IMR-90 (cell line): ENCODE measurements around the gene BANF1. TPM values are rescaled to one million over a fixed set of nuclear protein-coding genes. Genes with fewer than 3 reads are reported as not detected.

ENCODE experiments used
- ATAC-seq: fragments of 200-7000 bp; cut with Tn5 transposase; 2 replicates; pipeline ENCODE4 v1.9.1; 2020; ENCODE audit warnings: low read depth, mild to moderate bottlenecking, moderate library complexity
- BruUV-seq: library from RNA; stranded (reverse); fragments of 400-500 nt; replicated peaks from 2 replicates; lab custom pipeline; 2021; lab: Mats Ljungman, UMichigan
- CTCF ChIA-PET: fragments of 300-600 bp; formaldehyde crosslinking; extraction: SDS; loops from one replicate; lab custom pipeline; 2021; ENCODE audit warnings: antibody characterized with exemption; lab: Yijun Ruan, JAX
- POLR2A ChIA-PET: fragments of 300-600 bp; sonication (Branson Sonifier 250); formaldehyde crosslinking; loops from one replicate; lab custom pipeline; 2022; ENCODE audit warnings: antibody characterized with exemption; ENCODE audit not compliant: unreplicated experiment; lab: Charles Lee
- DNase-seq: peaks from one replicate; pipeline ENCODE4 v3.0.0; 2013
- H2AFZ ChIP-seq: replicated peaks from 2 replicates; pipeline ENCODE3; 2013; ENCODE audit warnings: low read length, mild to moderate bottlenecking; ENCODE audit not compliant: poor library complexity
- H2AK5ac ChIP-seq: 2 replicates; pipeline ENCODE4 v1.6.1; 2013; ENCODE audit warnings: low read depth, low read length, inconsistent platforms
- H2AK9ac ChIP-seq: replicated peaks from 2 replicates; pipeline ENCODE3; 2013; ENCODE audit warnings: mild to moderate bottlenecking, low read depth, low read length, moderate library complexity; ENCODE audit not compliant: poor library complexity
- H2BK120ac ChIP-seq: 2 replicates; pipeline ENCODE4 v1.6.1; 2013; ENCODE audit warnings: low read depth, low read length, inconsistent platforms
- H2BK15ac ChIP-seq: 3 replicates; pipeline ENCODE4 v1.6.1; 2013; ENCODE audit warnings: low read depth, low read length, inconsistent platforms
- H2BK20ac ChIP-seq: 2 replicates; pipeline ENCODE4 v1.6.1; 2013; ENCODE audit warnings: low read depth, mild to moderate bottlenecking, inconsistent platforms, low read length, moderate library complexity
- H2BK5ac ChIP-seq: 2 replicates; pipeline ENCODE4 v1.6.1; 2013; ENCODE audit warnings: mild to moderate bottlenecking, low read depth, low read length, inconsistent platforms; ENCODE audit not compliant: poor library complexity, severe bottlenecking
- H3K14ac ChIP-seq: replicated peaks from 2 replicates; pipeline ENCODE4 v1.6.1; 2013; ENCODE audit warnings: low read depth, low read length, inconsistent platforms
- H3K18ac ChIP-seq: 2 replicates; pipeline ENCODE4 v1.6.1; 2013; ENCODE audit warnings: low read depth, low read length, control low read depth
- H3K23ac ChIP-seq: 2 replicates; pipeline ENCODE4 v1.6.1; 2013; ENCODE audit warnings: low read depth, low read length, inconsistent platforms
- H3K27ac ChIP-seq: 2 replicates; pipeline ENCODE4 v1.5.1; 2013; ENCODE audit warnings: mild to moderate bottlenecking, control low read depth, low read length; ENCODE audit not compliant: insufficient read depth
- H3K27me3 ChIP-seq: 2 replicates; pipeline ENCODE4 v1.6.1; 2013; ENCODE audit warnings: low read length; ENCODE audit not compliant: control insufficient read depth, insufficient read depth
- H3K36me3 ChIP-seq: 2 replicates; pipeline ENCODE4 v1.6.1; 2013; ENCODE audit warnings: low read length, mixed read lengths; ENCODE audit not compliant: control insufficient read depth, insufficient read depth
- H3K4ac ChIP-seq: 2 replicates; pipeline ENCODE4 v1.6.1; 2013; ENCODE audit warnings: low read depth, low read length, inconsistent platforms
- H3K4me1 ChIP-seq: 2 replicates; pipeline ENCODE4 v1.6.1; 2013; ENCODE audit warnings: low read length, mixed read lengths; ENCODE audit not compliant: control insufficient read depth, insufficient read depth
- H3K4me2 ChIP-seq: 2 replicates; pipeline ENCODE4 v1.6.1; 2013; ENCODE audit warnings: low read depth, mild to moderate bottlenecking, control low read depth, low read length, moderate library complexity
- H3K4me3 ChIP-seq: 2 replicates; pipeline ENCODE4 v1.5.1; 2013; ENCODE audit warnings: low read depth, mild to moderate bottlenecking, control low read depth, low read length, moderate library complexity; ENCODE audit not compliant: insufficient read depth
- H3K56ac ChIP-seq: 2 replicates; pipeline ENCODE4 v1.6.1; 2013; ENCODE audit warnings: low read length, inconsistent platforms; ENCODE audit not compliant: insufficient read depth; ENCODE audit errors: extremely low read depth
- H3K79me1 ChIP-seq, 2 experiments: 2 replicates each; pipeline ENCODE4 v1.6.1; 2013; ENCODE audit warnings: low read length in 2 of 2, inconsistent platforms in 1 of 2, low read depth in 1 of 2
- H3K9ac ChIP-seq: 2 replicates; pipeline ENCODE4 v1.6.1; 2013; ENCODE audit warnings: low read depth, low read length, control low read depth
- H3K9me1 ChIP-seq: 2 replicates; pipeline ENCODE4 v1.6.1; 2013; ENCODE audit warnings: low read length, inconsistent platforms; ENCODE audit not compliant: insufficient read depth
- H3K9me3 ChIP-seq: 2 replicates; pipeline ENCODE4 v1.6.1; 2013; ENCODE audit warnings: low read length; ENCODE audit not compliant: control insufficient read depth, insufficient read depth
- H4K20me1 ChIP-seq: 2 replicates; pipeline ENCODE4 v1.6.1; 2013; ENCODE audit warnings: low read length, inconsistent platforms; ENCODE audit not compliant: insufficient read depth
- H4K5ac ChIP-seq: 2 replicates; pipeline ENCODE4 v1.6.1; 2013; ENCODE audit warnings: mild to moderate bottlenecking, low read depth, low read length, control low read depth
- H4K8ac ChIP-seq, 2 experiments: 2 replicates each; pipeline ENCODE4 v1.6.1; 2013; ENCODE audit warnings: low read depth in 2 of 2, low read length in 2 of 2, control low read depth in 1 of 2, inconsistent platforms in 1 of 2
- H4K91ac ChIP-seq: 2 replicates; pipeline ENCODE4 v1.6.1; 2013; ENCODE audit warnings: low read depth, low read length, inconsistent platforms; ENCODE audit not compliant: insufficient read depth
- CEBPB ChIP-seq: IDR thresholded peaks from 2 replicates; pipeline ENCODE4 v1.6.1; 2012; ENCODE audit warnings: low read depth, low read length, improper control_type of control experiment
- CHD1 ChIP-seq: IDR thresholded peaks from 2 replicates; pipeline ENCODE4 v1.6.1; 2012; ENCODE audit warnings: low read depth, low read length, improper control_type of control experiment
- CTCF ChIP-seq: conservative IDR thresholded peaks from 2 replicates; pipeline ENCODE4 v1.5.1; 2012; ENCODE audit warnings: mild to moderate bottlenecking, low read depth, low read length, improper control_type of control experiment
- ELK1 ChIP-seq: fragments of 150-350 bp; IDR thresholded peaks from 2 replicates; pipeline ENCODE4 v1.6.1; 2016; ENCODE audit warnings: low read depth, mild to moderate bottlenecking, low read length, moderate library complexity, borderline replicate concordance
- FOS ChIP-seq: fragments of 150-350 bp; IDR thresholded peaks from 2 replicates; pipeline ENCODE4 v1.6.1; 2016; ENCODE audit warnings: low read depth, low read length
- MAFK ChIP-seq: IDR thresholded peaks from 2 replicates; pipeline ENCODE4 v1.6.1; 2012; ENCODE audit warnings: low read depth, low read length, improper control_type of control experiment
- MXI1 ChIP-seq: IDR thresholded peaks from 2 replicates; pipeline ENCODE4 v1.6.1; 2012; ENCODE audit warnings: low read depth, mild to moderate bottlenecking, low read length, moderate library complexity, borderline replicate concordance
- NFE2L2 ChIP-seq: fragments of 150-350 bp; IDR thresholded peaks from 2 replicates; pipeline ENCODE4 v1.6.1; 2016; ENCODE audit warnings: low read depth, mild to moderate bottlenecking, low read length
- POLR2A ChIP-seq: IDR thresholded peaks from 2 replicates; pipeline ENCODE4 v1.6.1; 2012; ENCODE audit warnings: mild to moderate bottlenecking, low read depth, low read length
- RAD21 ChIP-seq: IDR thresholded peaks from 2 replicates; pipeline ENCODE4 v1.6.1; 2012; ENCODE audit warnings: low read length, improper control_type of control experiment
- RFX5 ChIP-seq: IDR thresholded peaks from 2 replicates; pipeline ENCODE4 v1.8.0; 2012; ENCODE audit warnings: low read depth, mild to moderate bottlenecking, low read length, moderate library complexity
- SMC3 ChIP-seq: fragments of 150-350 bp; IDR thresholded peaks from 2 replicates; pipeline ENCODE4 v1.6.1; 2016; ENCODE audit warnings: low read depth, mild to moderate bottlenecking, antibody characterized with exemption, low read length, moderate library complexity
- USF2 ChIP-seq: fragments of 150-350 bp; IDR thresholded peaks from 2 replicates; pipeline ENCODE4 v1.6.1; 2017; ENCODE audit warnings: mild to moderate bottlenecking, antibody characterized with exemption, low read length, low read depth
- WGBS, 2 experiments: methylation state at CpG; one replicate each; pipeline versions ENCODE4 v1.1.5 to v1.1.7; 2013; ENCODE audit warnings: missing lambda C conversion rate in 2 of 2; ENCODE audit not compliant: insufficient read length in 1 of 2; ENCODE audit errors: extremely low coverage in 2 of 2; 5-methylcytosine and 5-hydroxymethylcytosine counted together
- dilution Hi-C: fragments of 300-500 bp; cut with HindIII; formaldehyde crosslinking; loops from one replicate; pipeline ENCODE4 v1.14.3; 2018; ENCODE audit warnings: low sequenced_read_pairs; ENCODE audit not compliant: unreplicated experiment
- in situ Hi-C: fragments of 300-500 bp; cut with MboI; formaldehyde crosslinking; loops from 3 replicates; pipeline ENCODE4 v1.14.3; 2019; ENCODE audit warnings: low sequenced_read_pairs, inconsistent platforms, mixed read lengths
- intact Hi-C: fragments of 100-400 bp; cut with micrococcal nuclease; formaldehyde crosslinking; loops from 2 replicates; pipeline ENCODE4 v1.10.0; 2022
- polyA plus RNA-seq, 3 experiments: library from polyadenylated mRNA; depleted of rRNA; stranded (reverse); fragments of >200 nt; gene quantifications; 2 replicates each; pipeline ENCODE4 v1.2.3, GENCODE V29; 2012; ENCODE audit warnings: low replicate concordance in 1 of 3
- total RNA-seq: library from RNA; depleted of rRNA; stranded (reverse); fragments of >200 nt; gene quantifications from 2 replicates; pipeline ENCODE4 v1.2.3, GENCODE V29; 2012

BANF1 gene
- total and polyA plus RNA-seq, 2 of the 4 experiments (the other 2 are of a cell fraction), result 36.6 to 242 TPM

GRCh38 chr11:65978391-65979238, 23.7 kb upstream of the BANF1 start (continued):
- no peak for TF ChIP-seq CHD1

- H3K4me2 ChIP-seq, result no peak overlapping the region
- no peak for ATAC-seq
- no peak overlapping the region for H3K18ac ChIP-seq
- H3K4ac ChIP-seq, result no peak overlapping the region
- no peak overlapping the region for H3K4me3 ChIP-seq
- BruUV-seq, result no TSS peak
- no peak overlapping the region for H2AK5ac ChIP-seq
- no peak overlapping the region for H2BK20ac ChIP-seq
- H4K20me1 ChIP-seq, result no peaks in the 10 kb centered on the region
- no peak overlapping the region for H3K14ac ChIP-seq
- H2BK5ac ChIP-seq, result no peak overlapping the region
- peaks cover 44% of the 10 kb centered on the region for H3K36me3 ChIP-seq
- no peak overlapping the region for H2BK15ac ChIP-seq
- 100% methylated on average over 1 of the region's 10 CpGs; no CpG with 5 or more reads in 1 of the 2 experiments for WGBS, 2 experiments
- no peaks in the 10 kb centered on the region for H3K9me1 ChIP-seq
- H3K9me3 ChIP-seq, result no peaks in the 10 kb centered on the region
- dilution Hi-C loops, result no loop called here
- H2AFZ ChIP-seq, result no peak overlapping the region
- DNase-seq, result no peak
- H2AK9ac ChIP-seq, result no peak overlapping the region
- no peak overlapping the region for H3K56ac ChIP-seq
- no peaks in the 10 kb centered on the region for H3K27me3 ChIP-seq
- H3K79me1 ChIP-seq, result peaks cover 0 to 5% of the 10 kb centered on the region in 2 experiments; a peak in 1 of 4 replicates
- H4K91ac ChIP-seq, result no peak overlapping the region
- no peak overlapping the region for H3K23ac ChIP-seq
- POLR2A ChIA-PET, result no interaction called here
- H3K9ac ChIP-seq, result no peak overlapping the region
- intact Hi-C loops, result no loop called here
- no peaks in the 10 kb centered on the region for H3K4me1 ChIP-seq
- H2BK120ac ChIP-seq, result no peak overlapping the region
- in situ Hi-C loops, result no loop called here
- CTCF ChIA-PET, result no interaction called here
- H4K5ac ChIP-seq, result no peak overlapping the region
- H3K27ac ChIP-seq, result no peak overlapping the region
- no peak overlapping the region for H4K8ac ChIP-seq
- TF ChIP-seq CTCF (no peak), NFE2L2 (no peak), CEBPB (no peak), MXI1 (no peak), RAD21 (no peak), POLR2A (no peak), RFX5 (no peak), MAFK (no peak), FOS (no peak), CHD1 (no peak), SMC3 (no peak), USF2 (no peak), ELK1 (no peak)
Observed at GRCh38 chr11:65979261-65979759, 23.0 kb upstream of the BANF1 start.
